NK-92 (cell line): ENCODE results near the gene CPLANE2.
"Not testable (repeated sequence)": the region's sequence is repeated elsewhere in the genome, so short reads cannot be mapped to it uniquely, and the experiment has no call there.

Experiments
- DNase-seq: peaks from one replicate; lab custom pipeline; 2025; ENCODE audit not compliant: unreplicated experiment; lab: John Stamatoyannopoulos, UW

The CPLANE2 gene

DNA sequence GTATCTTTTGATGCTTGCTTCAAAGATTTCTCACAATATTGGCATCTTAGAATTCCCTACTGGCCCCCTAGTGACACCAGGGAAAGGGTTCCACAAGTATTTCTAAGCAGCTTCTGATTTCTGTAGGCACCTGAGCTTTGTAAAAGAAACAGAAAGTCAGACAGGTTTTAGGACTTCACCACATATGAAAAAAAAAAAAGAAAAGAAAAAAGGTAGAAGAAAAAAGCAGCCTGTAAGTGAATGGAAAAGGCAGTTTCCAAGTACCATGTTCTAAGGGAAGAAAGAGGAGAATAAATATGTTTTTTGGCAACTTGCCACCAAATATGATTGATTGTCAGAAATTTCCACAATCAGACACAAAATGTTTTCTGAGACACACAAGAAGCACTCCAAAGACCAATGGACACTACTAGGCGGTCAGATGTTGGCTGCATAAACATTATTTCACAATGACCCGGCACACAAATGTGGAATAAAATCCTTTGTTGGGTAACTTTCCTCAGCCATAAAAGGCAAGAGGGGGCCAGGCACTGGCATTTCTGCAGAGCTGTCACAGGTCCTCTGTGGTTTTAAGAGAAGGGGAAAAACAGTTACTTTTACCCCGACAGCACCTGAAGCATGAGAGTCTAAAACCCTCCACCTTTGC is 12.7 kb upstream of the CPLANE2 start:
- no peak for DNase-seq

DNA sequence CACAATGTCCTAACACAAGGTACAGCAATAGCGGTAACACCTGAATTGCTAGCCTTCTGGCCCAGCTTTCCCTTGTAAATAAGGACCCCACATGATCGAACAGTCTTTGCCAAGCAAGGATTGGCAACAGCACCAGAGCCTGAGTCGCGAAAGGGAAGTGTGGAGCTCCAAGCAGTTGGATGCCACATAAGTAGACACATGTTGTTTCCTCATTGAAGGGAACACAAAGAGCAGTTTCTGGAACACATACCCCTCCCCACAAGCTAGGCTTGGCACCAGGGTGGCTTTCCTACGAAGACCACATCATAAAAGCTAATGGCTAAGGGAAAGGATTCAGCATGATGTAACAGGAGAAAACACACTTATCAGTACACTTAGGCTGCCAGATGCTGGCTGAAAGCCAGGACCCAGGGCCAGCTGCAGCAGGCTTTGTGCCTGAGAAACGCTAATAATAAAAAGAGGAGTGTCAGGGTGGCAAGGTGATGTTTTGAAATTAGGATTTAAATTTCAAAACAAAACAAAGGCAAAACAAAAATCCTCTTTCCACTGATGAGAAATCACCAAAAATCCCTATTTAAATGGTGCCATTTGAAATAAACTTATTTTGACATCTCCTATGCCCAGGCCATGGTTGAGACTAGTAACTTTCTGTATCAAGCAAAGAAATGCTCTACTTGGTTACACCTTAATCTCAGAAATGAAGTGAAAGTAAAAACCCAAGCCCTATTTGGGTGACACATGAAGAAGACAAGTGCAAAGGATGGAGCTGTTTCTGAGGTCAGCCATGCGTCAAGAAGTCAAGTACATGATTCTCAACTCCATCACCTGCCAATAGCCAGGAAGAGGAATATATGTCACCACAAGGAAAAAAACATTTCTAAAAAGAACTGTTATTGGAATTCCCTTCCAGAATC is 11.9 kb upstream of the CPLANE2 start:
- no peak for DNase-seq

GRCh38 chr1:16248007-16248436 is 11.0 kb upstream of the CPLANE2 start:
- DNase-seq: no peak

DNA sequence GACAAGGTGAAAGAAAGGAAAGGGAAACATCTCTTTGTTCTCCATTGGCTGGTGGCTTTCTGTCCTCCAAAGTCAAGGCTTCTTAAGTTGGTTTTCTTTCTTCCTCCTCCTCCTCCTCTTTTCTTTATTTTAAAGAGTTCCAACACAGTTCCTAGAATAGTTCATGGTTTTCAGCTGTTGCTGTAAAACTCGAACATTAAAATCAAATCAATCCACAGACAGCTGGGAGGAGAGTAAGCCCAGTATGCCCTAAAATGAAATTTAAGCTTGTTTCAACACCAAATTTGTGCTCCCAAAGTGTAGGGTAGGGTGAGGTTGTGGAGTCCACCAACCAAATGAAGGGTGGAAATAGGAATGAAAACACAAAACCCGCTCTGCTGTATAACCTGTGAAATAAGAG is 10.5 kb upstream of the CPLANE2 start:
- no peak for DNase-seq

GRCh38 chr1:16246961-16247360 is 10.0 kb upstream of the CPLANE2 start:
- DNase-seq: no peak

DNA sequence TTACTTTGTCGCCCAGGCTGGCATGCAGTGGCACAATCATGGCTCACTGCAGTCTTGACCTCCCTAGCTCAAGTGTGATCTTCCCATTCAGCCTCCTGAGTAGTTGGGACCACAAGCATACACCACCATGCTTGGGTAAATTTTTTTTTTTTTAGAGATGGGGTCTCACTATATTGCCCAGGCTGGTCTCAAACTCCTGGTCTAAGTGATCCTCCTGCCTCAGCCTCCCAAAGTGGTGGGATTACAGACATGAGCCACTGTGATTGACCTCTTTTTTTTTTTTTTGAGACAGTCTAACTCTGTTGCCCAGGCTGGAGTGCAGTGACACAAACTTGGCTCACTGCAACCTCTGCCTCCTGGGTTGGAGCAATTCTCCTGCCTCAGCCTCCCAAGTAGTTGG is 9.3 kb upstream of the CPLANE2 start:
- not testable (repeated sequence) for DNase-seq

DNA sequence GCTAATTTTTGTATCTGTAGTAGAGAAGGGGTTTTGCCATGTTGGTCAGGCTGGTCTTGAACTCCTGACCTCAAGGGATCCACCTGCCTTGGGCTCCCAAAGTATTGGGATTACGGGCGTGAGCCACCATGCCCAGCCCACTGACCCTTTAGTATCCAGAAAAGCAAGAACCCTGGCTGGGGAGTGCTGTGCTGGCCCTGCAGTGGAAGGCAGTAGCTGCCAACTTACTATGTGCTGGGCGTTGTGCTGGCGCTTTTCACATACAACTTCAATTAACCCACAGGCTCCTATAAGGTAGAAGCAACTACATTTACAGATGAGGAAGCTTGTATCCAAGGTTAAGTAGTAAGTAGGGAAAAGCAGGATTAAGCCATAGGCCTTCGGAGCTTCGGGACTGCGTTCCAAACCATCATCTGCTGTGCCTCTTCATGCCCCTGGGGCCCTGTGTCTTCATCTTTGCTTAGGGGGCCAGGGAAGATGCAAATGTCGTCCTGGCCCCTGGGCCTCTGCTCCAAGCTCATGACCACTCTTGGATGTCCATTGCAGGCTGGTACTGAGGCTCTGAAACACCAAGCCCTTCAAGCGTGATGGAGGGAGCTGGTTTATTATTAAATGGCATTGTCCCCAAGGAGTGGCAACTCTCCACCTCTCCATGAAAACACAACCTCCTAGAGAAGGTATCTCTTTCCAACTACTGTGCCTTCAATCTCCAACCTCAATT is 8.7 kb upstream of the CPLANE2 start:
- no peak for DNase-seq

DNA sequence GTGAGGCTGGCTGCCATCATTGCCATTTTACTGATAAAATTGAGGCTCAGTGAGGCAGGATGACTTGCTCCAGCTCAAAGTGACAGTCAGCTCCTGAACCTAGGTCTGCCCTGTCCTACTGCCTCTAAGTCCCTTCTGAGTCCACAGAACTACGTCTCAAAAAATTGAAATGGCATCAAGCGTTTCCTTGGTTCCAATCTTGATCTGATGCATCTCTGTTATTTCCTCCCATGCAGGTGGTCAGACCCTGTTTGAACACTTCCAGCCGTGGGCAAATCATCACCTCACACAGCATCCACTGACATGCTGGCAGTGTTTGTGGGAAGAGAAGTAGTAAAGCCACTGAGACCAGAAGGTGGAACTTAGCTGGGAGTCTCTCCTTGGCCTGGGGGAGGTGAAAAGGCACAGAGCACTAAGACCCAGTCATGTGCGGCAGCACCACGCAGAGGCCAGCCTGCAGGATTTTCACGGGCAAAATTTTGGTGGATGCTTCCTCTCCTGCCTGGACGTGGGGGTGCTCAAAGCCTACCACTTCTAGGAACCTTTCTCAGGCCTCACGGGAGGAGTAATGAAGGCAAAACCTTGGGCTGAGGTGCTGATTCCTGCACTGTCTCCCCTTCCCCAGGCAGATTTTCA is 7.8 kb upstream of the CPLANE2 start:
- DNase-seq: no peak

- no peak for DNase-seq
These were observed 7.1 kb upstream of the CPLANE2 start for GRCh38 chr1:16243936-16244649.

- no peak for DNase-seq
These were observed 6.2 kb upstream of the CPLANE2 start for GRCh38 chr1:16243215-16243610.

DNA sequence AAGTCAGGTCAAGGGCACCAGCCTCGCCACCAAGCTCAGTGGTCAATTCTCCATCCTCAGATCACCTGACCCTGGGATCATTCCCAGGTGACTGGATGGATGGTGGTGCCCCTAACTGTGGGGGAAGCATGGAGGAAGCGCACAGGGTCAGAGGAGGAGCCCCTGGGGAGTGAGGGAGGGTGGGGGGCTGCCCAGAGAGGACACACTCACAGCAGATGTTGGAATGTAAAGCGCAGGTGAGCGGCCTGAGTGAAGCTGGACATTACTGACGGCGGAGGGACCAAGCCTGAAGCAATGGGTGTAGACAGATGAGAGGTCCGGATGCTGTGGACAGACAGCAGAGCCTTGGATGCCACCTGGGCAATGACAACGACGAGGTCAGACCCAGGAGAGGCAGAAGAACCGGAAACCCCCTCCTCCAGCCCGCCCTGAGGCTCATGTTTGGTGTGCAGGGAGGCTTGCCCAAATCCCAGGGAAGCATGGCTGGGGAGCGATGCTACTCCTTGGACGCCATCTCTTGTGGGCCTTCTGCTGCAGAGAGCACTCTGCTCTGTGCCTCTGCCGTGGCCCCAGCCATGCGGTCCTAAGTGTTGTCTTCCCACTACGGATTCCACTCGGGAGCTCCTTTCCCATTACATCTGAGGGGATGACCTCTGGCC is 5.7 kb upstream of the CPLANE2 start:
- no peak for DNase-seq

- no peak for DNase-seq
These were observed 4.3 kb upstream of the CPLANE2 start for GRCh38 chr1:16241221-16241708.

GRCh38 chr1:16239972-16240491 is 3.0 kb upstream of the CPLANE2 start:
- no peak for DNase-seq

GRCh38 chr1:16237343-16237830 is 404 bp upstream of the CPLANE2 start:
- DNase-seq: no peak

DNA sequence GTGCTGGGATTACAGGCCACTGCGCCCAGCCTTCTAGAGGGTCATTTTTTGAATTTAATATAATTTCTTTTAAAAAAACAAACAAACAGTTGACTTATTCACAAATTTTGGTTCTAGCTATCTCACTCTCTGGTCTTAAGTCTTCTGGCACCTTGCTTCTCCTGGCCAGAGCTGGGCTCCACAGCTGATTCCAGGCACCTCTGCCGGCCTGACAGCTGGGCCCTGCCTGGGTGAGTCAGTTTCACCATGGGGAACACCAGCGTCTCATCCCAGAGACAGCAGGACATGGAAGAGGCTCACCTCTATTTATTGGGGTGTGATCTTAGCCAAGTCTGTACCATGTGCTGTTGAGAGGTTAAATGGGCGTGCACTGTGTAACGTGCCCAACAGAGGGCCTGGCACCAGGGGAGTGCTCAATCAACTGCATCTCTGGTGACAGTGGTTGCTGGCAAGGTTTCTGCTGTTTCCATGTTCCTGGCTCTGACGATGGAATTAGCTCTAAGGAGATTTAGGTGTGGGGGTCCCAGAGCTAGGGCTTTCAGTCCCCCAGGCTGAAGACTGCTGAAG is 956 bp downstream of the CPLANE2 start:
- no peak for DNase-seq

- DNase-seq: no peak
These were observed 1.6 kb downstream of the CPLANE2 start for GRCh38 chr1:16235347-16235746.

DNA sequence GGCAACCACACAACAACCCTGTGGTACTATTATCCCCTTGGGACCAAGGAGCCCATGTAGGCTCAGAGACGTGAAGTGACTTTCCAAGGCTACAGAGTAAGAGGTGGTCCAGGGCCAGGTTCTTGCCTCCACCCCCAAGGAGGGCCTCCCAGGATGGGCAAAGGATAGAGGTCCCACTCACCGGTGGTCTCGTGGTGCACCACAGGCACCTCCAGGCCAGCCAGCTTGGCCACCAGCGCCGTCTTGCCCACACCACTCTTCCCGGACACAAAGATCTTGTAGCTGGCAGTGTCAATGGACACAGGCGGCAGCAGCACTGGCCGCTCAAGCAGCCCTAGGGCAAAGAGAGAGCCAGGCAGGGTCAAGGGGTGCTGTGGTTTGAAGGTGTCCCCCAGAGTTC is 3.6 kb downstream of the CPLANE2 start:
- no peak for DNase-seq

DNA sequence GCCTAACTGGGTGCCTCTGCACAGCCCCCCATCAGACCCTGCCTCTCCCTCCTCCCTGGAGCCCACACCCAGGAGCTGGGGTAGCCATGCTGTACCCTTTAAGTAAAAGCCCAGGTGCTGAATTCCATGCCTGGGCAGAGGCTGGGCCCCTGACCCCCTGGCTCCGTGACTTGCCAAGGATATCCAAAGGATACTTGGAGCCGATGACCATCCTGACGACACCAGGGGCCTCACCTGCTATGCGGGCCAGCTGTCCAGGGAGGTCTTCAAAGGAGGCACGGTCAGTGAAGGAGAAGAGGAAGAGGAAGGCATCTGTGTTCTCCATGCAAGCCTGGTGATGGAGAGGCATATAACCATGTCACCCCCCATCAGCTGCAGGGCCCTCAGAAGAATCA is 4.7 kb downstream of the CPLANE2 start:
- DNase-seq: no peak
